Hippocampal formation (tissue), 2 donors: Measurements from ENCODE around the gene ZNF557.

ENCODE experiments used
- DNase-seq, 2 donors: peaks; one replicate each; lab custom pipeline; 2025; lab: John Stamatoyannopoulos, UW

Gene ZNF557

DNA sequence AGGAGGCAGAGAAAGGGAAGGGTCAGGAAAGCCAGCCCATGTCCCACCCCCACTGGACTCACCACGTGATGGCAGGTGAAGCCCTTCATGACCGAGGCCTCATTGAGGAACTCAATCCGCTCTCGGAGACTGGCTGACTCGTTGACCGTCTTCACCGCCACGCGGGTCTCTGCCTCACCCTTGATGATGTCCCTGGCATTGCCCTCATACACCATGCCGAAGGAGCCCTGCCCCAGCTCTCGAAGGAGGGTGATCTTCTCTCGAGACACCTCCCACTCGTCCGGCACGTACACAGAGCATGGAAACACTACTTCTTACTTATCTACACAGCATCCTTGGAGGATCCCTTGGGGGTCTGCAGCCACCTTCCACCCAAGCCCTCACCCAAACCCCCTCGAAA is 55.7 kb downstream of the ZNF557 start:
- no peak for DNase-seq

DNA sequence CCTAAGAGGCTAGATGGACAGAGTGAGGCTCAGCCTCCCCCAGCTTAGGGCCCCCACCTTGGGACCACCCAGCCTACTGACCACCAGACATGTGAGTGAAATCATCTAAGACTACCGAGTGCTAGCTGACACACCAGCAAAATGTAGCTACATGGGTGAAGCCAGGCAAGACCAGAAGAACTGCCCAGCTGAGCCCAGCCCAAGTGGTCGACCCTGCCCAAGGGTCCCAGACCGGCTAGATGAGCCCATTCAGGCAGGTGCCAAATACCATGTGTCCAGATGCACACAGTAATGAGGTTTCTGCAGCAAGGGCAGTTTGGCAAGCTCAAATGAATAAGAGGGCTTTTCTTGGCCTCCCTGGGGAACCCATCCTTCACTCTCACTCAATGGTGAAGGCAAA is 56.6 kb downstream of the ZNF557 start:
- DNase-seq = no peak

DNA sequence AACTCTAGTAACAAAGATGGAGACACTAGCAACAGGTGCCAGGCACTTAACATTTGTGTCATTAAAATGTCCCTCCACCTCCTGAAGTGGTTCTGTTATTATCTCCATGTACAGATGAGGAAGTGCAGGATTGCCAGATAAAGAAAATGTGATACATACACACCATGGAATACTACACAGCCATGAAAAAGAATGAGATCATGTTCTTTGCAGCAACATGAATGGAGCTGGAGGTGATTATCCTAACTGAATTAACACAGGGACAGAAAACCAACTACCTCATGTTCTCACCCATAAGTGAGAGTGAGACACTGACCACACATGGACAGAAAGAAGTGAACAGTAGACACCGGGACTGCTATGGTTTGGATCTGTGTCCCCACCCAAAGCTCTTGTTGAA is 60.5 kb downstream of the ZNF557 start:
- DNase-seq = no peak

DNA sequence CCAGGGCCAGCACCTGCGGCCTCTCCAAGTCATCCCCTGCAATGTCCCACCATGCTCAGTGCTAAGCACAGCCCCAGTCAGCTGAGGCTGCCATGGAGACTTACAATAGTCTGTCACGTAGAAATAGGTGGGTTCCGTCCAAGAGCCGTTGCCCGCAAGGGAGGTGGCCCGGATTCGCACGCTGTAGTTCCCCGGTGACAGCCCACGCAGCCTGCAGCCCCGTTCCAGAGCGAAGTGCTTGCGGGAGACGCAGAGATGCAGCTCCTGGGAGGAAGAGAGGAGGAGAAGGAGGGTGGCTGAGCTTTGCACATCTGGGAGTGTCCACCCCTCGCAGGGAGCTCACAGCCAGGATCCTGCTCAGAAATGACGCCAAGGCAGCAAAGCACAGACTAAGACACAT is 62.6 kb downstream of the ZNF557 start:
- no peak for DNase-seq

DNA sequence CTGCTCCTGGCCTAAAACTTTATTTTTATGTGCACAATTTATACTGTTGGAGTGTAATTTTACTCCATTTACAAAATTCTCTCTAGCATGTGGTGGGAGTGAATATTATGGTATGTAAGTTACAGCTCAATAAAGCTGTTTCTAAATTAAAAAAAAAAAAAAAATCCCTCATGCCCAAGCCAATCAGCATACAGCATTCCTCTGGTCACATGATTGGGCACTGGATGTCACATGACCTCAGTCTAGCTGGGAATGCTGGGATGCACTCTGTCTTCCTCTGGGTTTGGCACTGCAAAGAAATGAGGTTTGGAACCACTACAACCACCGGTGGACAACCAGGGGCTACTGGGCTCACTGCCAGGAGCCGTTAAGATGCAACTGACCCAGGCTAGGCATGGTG is 67.6 kb downstream of the ZNF557 start:
- DNase-seq = no peak
